ENCODE measurements around the gene FRMD7. TPM values are rescaled to one million over a fixed set of nuclear protein-coding genes. Genes with fewer than 3 reads are reported as not detected.
"Not testable (repeated sequence)": the region's sequence is repeated elsewhere in the genome, so short reads cannot be mapped to it uniquely, and the experiment has no call there.

Gene FRMD7
- not detected for polyA plus RNA-seq (2012; ENCODE audit: low read depth, missing spikeins)

- FAIRE-seq (no peak), DNase-seq (ENCODE audit: insufficient read length, low spot score) (no peak)
- no peak for TF ChIP-seq PAX5 (IDR thresholded peaks at IDR 0.05; ENCODE audit: insufficient read depth, low read length, severe bottlenecking)
- no peak for TF ChIP-seq POLR2AphosphoS5 (IDR thresholded peaks at IDR 0.05; ENCODE audit: low read depth, low read length)
- TF ChIP-seq TAF1 (IDR thresholded peaks at IDR 0.05; ENCODE audit: low read depth, low read length), result no peak
- TF ChIP-seq POLR2A (IDR thresholded peaks at IDR 0.05; ENCODE audit: low read depth, low read length), result no peak
- TF ChIP-seq SPI1 (IDR thresholded peaks at IDR 0.05; ENCODE audit: low read depth, low read length), result no peak
- no peak for TF ChIP-seq POU2F2 (IDR thresholded peaks at IDR 0.05; ENCODE audit: low read depth, low read length)
Measured at GRCh38 chrX:132127743-132128142, at the start of gene FRMD7. TSS of gene FRMD7 (minus strand) at chrX:132128020. CDS start at chrX:132127844, 176 bp downstream.

GRCh38 chrX:132173647-132174046 lies 45.8 kb upstream of the FRMD7 start:
- TF ChIP-seq POU2F2 (IDR thresholded peaks at IDR 0.05; ENCODE audit: low read depth, low read length) (no peak), TAF1 (IDR thresholded peaks at IDR 0.05; ENCODE audit: low read depth, low read length) (no peak), PAX5 (IDR thresholded peaks at IDR 0.05; ENCODE audit: insufficient read depth, low read length, severe bottlenecking) (no peak), POLR2AphosphoS5 (IDR thresholded peaks at IDR 0.05; ENCODE audit: low read depth, low read length) (no peak), SPI1 (IDR thresholded peaks at IDR 0.05; ENCODE audit: low read depth, low read length) (no peak), POLR2A (IDR thresholded peaks at IDR 0.05; ENCODE audit: low read depth, low read length) (no peak)
- no peak for FAIRE-seq
- no peak for DNase-seq (ENCODE audit: insufficient read length, low spot score)

DNA sequence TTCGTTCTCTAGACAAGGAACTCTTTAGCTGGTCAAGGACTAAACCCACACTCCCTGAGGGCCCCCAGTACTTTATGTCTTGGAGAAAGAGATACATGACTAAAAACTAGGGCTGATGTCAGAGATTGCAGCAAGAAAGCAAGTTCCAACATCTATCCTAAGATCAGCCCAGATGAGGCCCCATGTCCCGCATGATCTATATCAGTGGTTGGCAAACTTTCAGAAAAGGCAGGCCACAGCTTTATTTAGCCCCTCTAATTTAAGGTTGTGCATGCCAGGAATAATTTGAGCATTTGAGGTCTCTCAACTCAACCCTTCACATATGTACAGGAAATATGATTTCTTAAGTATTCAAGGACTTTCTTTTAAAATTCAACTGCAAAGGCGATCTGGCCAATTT lies 44.1 kb upstream of the FRMD7 start:
- TF ChIP-seq POLR2A (IDR thresholded peaks at IDR 0.05; ENCODE audit: low read depth, low read length) (no peak), TAF1 (IDR thresholded peaks at IDR 0.05; ENCODE audit: low read depth, low read length) (no peak), POLR2AphosphoS5 (IDR thresholded peaks at IDR 0.05; ENCODE audit: low read depth, low read length) (no peak), PAX5 (IDR thresholded peaks at IDR 0.05; ENCODE audit: insufficient read depth, low read length, severe bottlenecking) (no peak), POU2F2 (IDR thresholded peaks at IDR 0.05; ENCODE audit: low read depth, low read length) (no peak), SPI1 (IDR thresholded peaks at IDR 0.05; ENCODE audit: low read depth, low read length) (no peak)
- FAIRE-seq (no peak), DNase-seq (ENCODE audit: insufficient read length, low spot score) (no peak)

GRCh38 chrX:132171478-132171877 lies 43.7 kb upstream of the FRMD7 start:
- TF ChIP-seq POLR2A (IDR thresholded peaks at IDR 0.05; ENCODE audit: low read depth, low read length), result no peak
- no peak for TF ChIP-seq POU2F2 (IDR thresholded peaks at IDR 0.05; ENCODE audit: low read depth, low read length)
- TF ChIP-seq PAX5 (IDR thresholded peaks at IDR 0.05; ENCODE audit: insufficient read depth, low read length, severe bottlenecking), result no peak
- no peak for TF ChIP-seq SPI1 (IDR thresholded peaks at IDR 0.05; ENCODE audit: low read depth, low read length)
- no peak for TF ChIP-seq POLR2AphosphoS5 (IDR thresholded peaks at IDR 0.05; ENCODE audit: low read depth, low read length)
- no peak for TF ChIP-seq TAF1 (IDR thresholded peaks at IDR 0.05; ENCODE audit: low read depth, low read length)
- FAIRE-seq, result no peak
- no peak for DNase-seq (ENCODE audit: insufficient read length, low spot score)

DNA sequence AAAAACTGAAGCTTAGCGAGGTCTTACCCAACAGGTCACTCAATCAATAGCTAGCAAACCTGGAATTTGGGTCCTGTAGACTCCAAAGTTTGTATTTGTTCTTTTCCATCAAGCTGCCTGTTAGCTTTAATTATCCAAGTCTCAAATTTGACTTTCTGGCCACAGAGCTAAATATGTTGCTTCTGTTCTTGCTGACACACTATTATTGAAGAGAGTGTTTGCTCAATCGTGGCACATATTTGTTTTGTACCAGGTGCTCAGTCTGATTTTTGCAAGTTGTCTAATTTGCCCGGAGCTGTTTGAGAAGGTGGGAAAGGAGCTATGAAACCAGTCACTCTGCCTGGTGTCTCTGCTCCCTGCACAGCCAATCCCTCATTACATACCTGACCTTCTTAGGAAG lies 41.7 kb upstream of the FRMD7 start:
- FAIRE-seq (no peak), DNase-seq (ENCODE audit: insufficient read length, low spot score) (no peak)
- TF ChIP-seq POU2F2 (IDR thresholded peaks at IDR 0.05; ENCODE audit: low read depth, low read length) (no peak), TAF1 (IDR thresholded peaks at IDR 0.05; ENCODE audit: low read depth, low read length) (no peak), PAX5 (IDR thresholded peaks at IDR 0.05; ENCODE audit: insufficient read depth, low read length, severe bottlenecking) (no peak), SPI1 (IDR thresholded peaks at IDR 0.05; ENCODE audit: low read depth, low read length) (no peak), POLR2AphosphoS5 (IDR thresholded peaks at IDR 0.05; ENCODE audit: low read depth, low read length) (no peak), POLR2A (IDR thresholded peaks at IDR 0.05; ENCODE audit: low read depth, low read length) (no peak)

DNA sequence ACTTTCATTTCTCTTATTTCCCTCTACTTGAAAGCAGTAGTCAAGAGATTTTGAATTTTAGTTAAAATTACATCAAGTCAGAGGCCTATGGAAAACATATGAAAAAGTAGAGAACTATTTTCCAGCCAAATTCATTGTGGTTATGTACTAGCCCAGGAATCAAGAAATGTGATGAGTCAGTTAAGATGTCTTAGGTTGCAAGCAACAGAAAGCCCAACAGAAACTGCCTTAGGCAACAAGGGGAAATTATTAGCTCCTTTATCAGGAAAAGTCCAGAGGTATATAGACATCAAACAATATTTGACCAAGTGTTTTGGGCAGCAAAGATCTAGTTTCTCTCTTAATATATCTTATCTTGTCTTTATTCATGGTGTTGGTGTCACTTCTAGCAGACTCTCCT lies 37.8 kb upstream of the FRMD7 start:
- no peak for TF ChIP-seq PAX5 (IDR thresholded peaks at IDR 0.05; ENCODE audit: insufficient read depth, low read length, severe bottlenecking)
- TF ChIP-seq SPI1 (IDR thresholded peaks at IDR 0.05; ENCODE audit: low read depth, low read length), result no peak
- TF ChIP-seq POU2F2 (IDR thresholded peaks at IDR 0.05; ENCODE audit: low read depth, low read length), result no peak
- TF ChIP-seq POLR2AphosphoS5 (IDR thresholded peaks at IDR 0.05; ENCODE audit: low read depth, low read length), result no peak
- no peak for TF ChIP-seq POLR2A (IDR thresholded peaks at IDR 0.05; ENCODE audit: low read depth, low read length)
- no peak for TF ChIP-seq TAF1 (IDR thresholded peaks at IDR 0.05; ENCODE audit: low read depth, low read length)
- no peak for FAIRE-seq
- no peak for DNase-seq (ENCODE audit: insufficient read length, low spot score)

DNA sequence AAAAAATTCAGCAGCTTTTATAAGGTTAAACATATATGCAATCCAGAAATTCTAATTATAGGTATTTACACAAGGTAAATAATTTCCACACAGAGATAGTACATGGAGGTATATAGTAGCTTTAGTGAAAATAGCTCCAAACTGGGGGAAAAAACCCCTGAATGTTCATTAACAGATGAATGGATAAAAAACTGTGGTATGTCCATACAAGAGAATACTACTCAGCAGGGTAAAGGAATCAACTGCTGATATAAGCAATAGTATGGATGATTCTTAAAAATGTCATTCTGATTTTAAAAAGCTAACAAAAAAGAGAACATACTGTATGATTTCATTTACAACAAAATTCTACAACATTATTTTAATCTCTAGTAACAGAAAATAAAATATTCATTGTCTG lies 37.2 kb upstream of the FRMD7 start:
- no peak for TF ChIP-seq SPI1 (IDR thresholded peaks at IDR 0.05; ENCODE audit: low read depth, low read length)
- no peak for TF ChIP-seq TAF1 (IDR thresholded peaks at IDR 0.05; ENCODE audit: low read depth, low read length)
- no peak for TF ChIP-seq POLR2A (IDR thresholded peaks at IDR 0.05; ENCODE audit: low read depth, low read length)
- no peak for TF ChIP-seq POLR2AphosphoS5 (IDR thresholded peaks at IDR 0.05; ENCODE audit: low read depth, low read length)
- no peak for TF ChIP-seq PAX5 (IDR thresholded peaks at IDR 0.05; ENCODE audit: insufficient read depth, low read length, severe bottlenecking)
- TF ChIP-seq POU2F2 (IDR thresholded peaks at IDR 0.05; ENCODE audit: low read depth, low read length), result no peak
- DNase-seq (ENCODE audit: insufficient read length, low spot score), result no peak

DNA sequence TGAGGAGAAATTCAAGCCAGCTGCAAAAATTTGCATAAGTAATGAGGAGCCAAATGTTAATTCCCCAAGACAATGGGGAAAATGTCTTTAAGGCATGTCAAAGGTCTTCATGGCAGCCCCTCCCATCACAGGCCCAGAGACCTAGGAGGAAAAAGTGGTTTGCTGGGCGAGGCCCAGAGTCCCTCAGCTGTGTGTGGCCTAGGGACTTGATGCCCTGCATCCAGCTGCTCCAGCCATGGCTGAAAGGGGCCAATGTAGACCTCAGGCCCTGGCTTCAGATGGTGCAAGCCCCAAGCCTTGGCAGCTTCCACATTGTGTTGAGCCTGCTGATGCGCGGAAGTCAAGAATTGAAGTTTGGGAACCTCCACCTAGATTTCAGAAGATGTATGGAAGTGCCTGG lies 35.3 kb upstream of the FRMD7 start:
- not testable (repeated sequence) for FAIRE-seq; DNase-seq (ENCODE audit: insufficient read length, low spot score)

More for the DNA sequence above, 37.2 kb upstream of the FRMD7 start:
- FAIRE-seq, result no peak

GRCh38 chrX:132153166-132153565 lies 25.3 kb upstream of the FRMD7 start:
- TF ChIP-seq PAX5 (IDR thresholded peaks at IDR 0.05; ENCODE audit: insufficient read depth, low read length, severe bottlenecking), result no peak
- TF ChIP-seq SPI1 (IDR thresholded peaks at IDR 0.05; ENCODE audit: low read depth, low read length), result no peak
- DNase-seq (ENCODE audit: insufficient read length, low spot score) (no peak), FAIRE-seq (no peak)

DNA sequence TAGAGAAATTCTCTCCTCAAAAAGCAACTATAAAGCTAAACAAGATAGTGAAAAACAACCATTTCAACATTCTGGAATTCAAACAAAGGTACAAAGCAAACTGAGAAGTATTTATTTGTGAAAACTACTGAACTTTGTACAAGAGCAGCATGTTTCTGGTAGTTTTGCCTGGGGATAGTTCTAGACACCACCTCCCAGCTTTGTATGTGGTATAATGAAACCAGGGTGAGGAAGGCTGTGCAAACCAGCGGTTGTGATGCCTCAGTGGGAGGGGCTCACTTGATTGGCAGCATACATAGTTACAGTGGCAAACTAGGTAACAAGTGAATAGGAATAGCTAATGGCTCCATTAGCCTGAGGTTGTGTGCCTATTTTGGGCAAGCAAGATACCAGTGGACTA lies 18.6 kb upstream of the FRMD7 start:
- FAIRE-seq, result no peak
- no peak for DNase-seq (ENCODE audit: insufficient read length, low spot score)
- TF ChIP-seq SPI1 (IDR thresholded peaks at IDR 0.05; ENCODE audit: low read depth, low read length), result no peak
- no peak for TF ChIP-seq PAX5 (IDR thresholded peaks at IDR 0.05; ENCODE audit: insufficient read depth, low read length, severe bottlenecking)
- no peak for TF ChIP-seq POLR2A (IDR thresholded peaks at IDR 0.05; ENCODE audit: low read depth, low read length)
- TF ChIP-seq POU2F2 (IDR thresholded peaks at IDR 0.05; ENCODE audit: low read depth, low read length), result no peak
- no peak for TF ChIP-seq POLR2AphosphoS5 (IDR thresholded peaks at IDR 0.05; ENCODE audit: low read depth, low read length)
- TF ChIP-seq TAF1 (IDR thresholded peaks at IDR 0.05; ENCODE audit: low read depth, low read length), result no peak
